Mammary microvascular endothelial cell (primary cell): ENCODE data around the gene HDAC2. TPM values are rescaled to one million over a fixed set of nuclear protein-coding genes. Genes with fewer than 3 reads are reported as not detected.

ENCODE experiments used
- total RNA-seq: library from RNA; depleted of rRNA; stranded (reverse); fragments of >200 nt; gene quantifications from 2 replicates; pipeline ENCODE4 v1.2.3, GENCODE V29; 2015

The HDAC2 gene
- total RNA-seq = 67.6 and 82.7 TPM in 2 replicates

DNA sequence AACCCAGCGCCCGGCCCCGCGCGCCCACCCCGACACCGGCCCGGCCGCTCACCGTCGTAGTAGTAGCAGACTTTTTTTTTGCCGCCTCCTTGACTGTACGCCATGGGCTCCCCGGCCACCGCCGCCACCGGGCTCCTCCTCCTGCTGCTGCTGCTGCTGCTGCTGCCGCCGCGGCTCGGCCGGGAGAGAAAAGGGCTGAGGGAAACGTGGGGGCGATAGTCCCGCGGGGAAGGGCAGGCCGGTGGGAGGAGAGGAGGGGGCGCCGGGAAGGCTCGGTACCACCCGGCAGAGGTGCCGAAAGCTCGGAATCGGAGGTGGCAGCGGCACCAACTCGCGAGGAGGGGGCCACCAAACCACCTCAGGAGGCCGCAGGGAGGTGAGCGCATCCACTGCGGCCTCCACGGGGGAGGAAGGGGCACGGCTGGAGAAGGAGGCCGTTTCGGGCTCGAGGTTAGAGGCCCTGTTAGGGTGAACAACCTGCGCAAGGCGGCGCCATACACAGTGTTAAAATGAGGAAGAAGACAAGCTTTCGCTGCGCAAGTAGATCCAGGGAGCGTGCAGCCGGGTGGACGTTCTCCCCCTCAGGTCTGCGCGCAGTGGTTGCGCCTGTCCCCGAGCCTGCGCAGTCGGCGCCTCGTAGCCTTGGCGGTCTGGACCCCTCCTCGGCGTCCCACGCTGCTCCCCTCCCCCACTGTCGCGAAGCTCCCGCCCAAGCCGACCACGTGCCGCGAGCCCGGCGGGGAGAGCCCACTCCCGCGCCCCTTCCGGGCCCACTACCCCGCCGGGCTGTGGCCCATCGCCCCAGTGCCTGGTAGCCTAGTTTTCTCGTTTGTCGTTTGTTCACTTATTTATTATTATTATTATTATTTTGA, at the start of gene HDAC2:
HDAC2 (minus strand) TSS at position 344 of the 872 bp plus-strand sequence; CDS start at position 104, 240 bp downstream.

Other genes starting within 250 kb of the HDAC2 start
- gene MARCKS, start 113.8 kb downstream of the HDAC2 start, total RNA-seq = 184 and 195 TPM in 2 replicates